Loucy (cell line): ENCODE measurements around the gene CNTNAP2.

Experiments used
- H2AFZ ChIP-seq: fragments of 200-600 bp; sonication (generic); 2 replicates; pipeline ENCODE4 v1.6.0; 2016; ENCODE audit warnings: antibody characterized with exemption, mild to moderate bottlenecking, low read length, moderate library complexity
- H3F3A ChIP-seq: fragments of 200-600 bp; 2 replicates; pipeline ENCODE4 v1.6.0; 2016; ENCODE audit warnings: antibody characterized with exemption, low read depth, mild to moderate bottlenecking
- H3K27me3 ChIP-seq: fragments of 200-600 bp; sonication (generic); 2 replicates; pipeline ENCODE4 v1.6.1; 2014; ENCODE audit warnings: low read length, mild to moderate bottlenecking; ENCODE audit not compliant: insufficient read depth, poor library complexity, severe bottlenecking
- H3K36me3 ChIP-seq: fragments of 200-600 bp; sonication (generic); 2 replicates; pipeline ENCODE4 v1.6.1; 2016; ENCODE audit warnings: low read length; ENCODE audit not compliant: insufficient read depth
- H3K4me1 ChIP-seq: fragments of 200-600 bp; sonication (generic); 2 replicates; pipeline ENCODE4 v1.5.1; 2014; ENCODE audit warnings: low read length, mild to moderate bottlenecking; ENCODE audit not compliant: insufficient read depth, poor library complexity, severe bottlenecking
- H3K4me2 ChIP-seq: fragments of 200-600 bp; sonication (generic); 2 replicates; pipeline ENCODE4 v1.6.0; 2014; ENCODE audit warnings: antibody characterized with exemption, low read length, low read depth, mild to moderate bottlenecking; ENCODE audit not compliant: poor library complexity, severe bottlenecking
- H3K4me3 ChIP-seq: fragments of 200-600 bp; sonication (generic); 2 replicates; pipeline ENCODE4 v1.5.1; 2014; ENCODE audit warnings: low read length, mild to moderate bottlenecking, mixed read lengths; ENCODE audit not compliant: poor library complexity, severe bottlenecking
- H3K79me2 ChIP-seq: fragments of 200-600 bp; sonication (generic); 2 replicates; pipeline ENCODE4 v1.6.1; 2014; ENCODE audit warnings: low read length; ENCODE audit not compliant: insufficient read depth
- H3K9ac ChIP-seq: fragments of 200-600 bp; sonication (generic); 2 replicates; pipeline ENCODE4 v1.6.0; 2014; ENCODE audit warnings: mild to moderate bottlenecking, low read depth, low read length, moderate library complexity; ENCODE audit not compliant: poor library complexity, severe bottlenecking
- H3K9me2 ChIP-seq: fragments of 200-600 bp; sonication (generic); replicated peaks from 2 replicates; pipeline ENCODE4 v1.6.1; 2016; ENCODE audit warnings: low read depth, low read length, mixed read lengths
- H3K9me3 ChIP-seq: fragments of 200-600 bp; sonication (generic); 2 replicates; pipeline ENCODE4 v1.6.1; 2014; ENCODE audit warnings: mild to moderate bottlenecking, antibody characterized with exemption, low read length, low read depth; ENCODE audit not compliant: insufficient read depth
- H4K20me1 ChIP-seq: fragments of 200-600 bp; sonication (generic); 2 replicates; pipeline ENCODE4 v1.6.0; 2014; ENCODE audit warnings: antibody characterized with exemption, low read length, mild to moderate bottlenecking; ENCODE audit not compliant: insufficient read depth, poor library complexity, severe bottlenecking
- EZH2phosphoT487 ChIP-seq: fragments of 200-600 bp; IDR thresholded peaks from 2 replicates; pipeline ENCODE4 v1.6.1; 2018; ENCODE audit warnings: antibody characterized with exemption, mild to moderate bottlenecking, moderate library complexity, borderline replicate concordance
- TF ChIP-seq, protein P1 (sequence below): fragments of 200-600 bp; sonication (generic); conservative IDR thresholded peaks from 2 replicates; pipeline ENCODE4 v1.5.1; 2014; ENCODE audit warnings: mild to moderate bottlenecking, antibody characterized with exemption, low read length

The CNTNAP2 gene

GRCh38 chr7:146862415-146862814 lies 745.8 kb downstream of the CNTNAP2 start:
- H4K20me1 ChIP-seq, result no peaks in the 10 kb centered on the region
- no peaks in the 10 kb centered on the region for H3K27me3 ChIP-seq
- H2AFZ ChIP-seq, result no peak overlapping the region
- no peak overlapping the region for H3K9ac ChIP-seq
- no peaks in the 10 kb centered on the region for H3K9me3 ChIP-seq
- H3K4me2 ChIP-seq, result no peak overlapping the region
- no peaks in the 10 kb centered on the region for H3K79me2 ChIP-seq
- no peaks in the 10 kb centered on the region for H3K4me1 ChIP-seq
- no peak overlapping the region for H3K4me3 ChIP-seq
- no peaks in the 10 kb centered on the region for H3F3A ChIP-seq
- H3K9me2 ChIP-seq, result no peaks in the 10 kb centered on the region
- no peaks in the 10 kb centered on the region for H3K36me3 ChIP-seq
- TF ChIP-seq, protein P1, sequence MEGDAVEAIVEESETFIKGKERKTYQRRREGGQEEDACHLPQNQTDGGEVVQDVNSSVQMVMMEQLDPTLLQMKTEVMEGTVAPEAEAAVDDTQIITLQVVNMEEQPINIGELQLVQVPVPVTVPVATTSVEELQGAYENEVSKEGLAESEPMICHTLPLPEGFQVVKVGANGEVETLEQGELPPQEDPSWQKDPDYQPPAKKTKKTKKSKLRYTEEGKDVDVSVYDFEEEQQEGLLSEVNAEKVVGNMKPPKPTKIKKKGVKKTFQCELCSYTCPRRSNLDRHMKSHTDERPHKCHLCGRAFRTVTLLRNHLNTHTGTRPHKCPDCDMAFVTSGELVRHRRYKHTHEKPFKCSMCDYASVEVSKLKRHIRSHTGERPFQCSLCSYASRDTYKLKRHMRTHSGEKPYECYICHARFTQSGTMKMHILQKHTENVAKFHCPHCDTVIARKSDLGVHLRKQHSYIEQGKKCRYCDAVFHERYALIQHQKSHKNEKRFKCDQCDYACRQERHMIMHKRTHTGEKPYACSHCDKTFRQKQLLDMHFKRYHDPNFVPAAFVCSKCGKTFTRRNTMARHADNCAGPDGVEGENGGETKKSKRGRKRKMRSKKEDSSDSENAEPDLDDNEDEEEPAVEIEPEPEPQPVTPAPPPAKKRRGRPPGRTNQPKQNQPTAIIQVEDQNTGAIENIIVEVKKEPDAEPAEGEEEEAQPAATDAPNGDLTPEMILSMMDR, result no peak
- no peak for TF ChIP-seq EZH2phosphoT487

- Histone ChIP-seq H3K4me2 (no peak overlapping the region), H3K4me3 (no peak overlapping the region), H2AFZ (no peak overlapping the region), H3K36me3 (no peaks in the 10 kb centered on the region), H3K4me1 (no peaks in the 10 kb centered on the region), H3K9ac (no peak overlapping the region), H3K9me2 (no peaks in the 10 kb centered on the region), H4K20me1 (no peaks in the 10 kb centered on the region), H3K9me3 (no peaks in the 10 kb centered on the region), H3K79me2 (no peaks in the 10 kb centered on the region), H3F3A (no peaks in the 10 kb centered on the region), H3K27me3 (no peaks in the 10 kb centered on the region)
- no peak for TF ChIP-seq EZH2phosphoT487
- TF ChIP-seq, protein P1, result no peak
These were observed 748.0 kb downstream of the CNTNAP2 start for GRCh38 chr7:146864644-146865043.

DNA sequence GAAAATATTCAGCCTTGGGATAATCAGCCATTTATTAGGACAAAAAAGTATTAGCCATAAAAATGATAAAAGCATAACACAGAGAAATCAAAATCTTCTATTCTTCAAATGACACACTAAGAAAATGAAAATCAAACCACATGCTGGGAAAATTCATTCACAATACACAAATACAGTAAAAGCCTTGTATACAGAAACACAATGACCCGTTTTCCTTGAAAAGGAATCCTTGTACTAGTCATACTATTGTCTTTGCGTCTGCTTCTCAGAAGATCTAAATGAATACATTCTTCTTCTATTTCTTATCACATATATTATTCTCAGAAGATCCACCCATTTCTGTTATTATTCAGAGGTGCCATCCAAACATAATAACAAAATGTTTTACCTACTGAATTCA lies 749.1 kb downstream of the CNTNAP2 start:
- no peaks in the 10 kb centered on the region for H3K4me1 ChIP-seq
- H3K4me2 ChIP-seq, result no peak overlapping the region
- TF ChIP-seq, protein P1, result no peak
- TF ChIP-seq EZH2phosphoT487, result no peak
- H2AFZ ChIP-seq, result no peak overlapping the region
- no peak overlapping the region for H3K4me3 ChIP-seq
- no peaks in the 10 kb centered on the region for H3K9me3 ChIP-seq
- H3K36me3 ChIP-seq, result no peaks in the 10 kb centered on the region
- no peaks in the 10 kb centered on the region for H3K27me3 ChIP-seq
- H3K9ac ChIP-seq, result no peak overlapping the region
- no peaks in the 10 kb centered on the region for H4K20me1 ChIP-seq
- H3K79me2 ChIP-seq, result no peaks in the 10 kb centered on the region
- no peaks in the 10 kb centered on the region for H3K9me2 ChIP-seq
- no peaks in the 10 kb centered on the region for H3F3A ChIP-seq
